Measurements from ENCODE around the gene KCNT2.
"Not testable (repeated sequence)": the region's sequence is repeated elsewhere in the genome, so short reads cannot be mapped to it uniquely, and the experiment has no call there.

Gene KCNT2

DNA sequence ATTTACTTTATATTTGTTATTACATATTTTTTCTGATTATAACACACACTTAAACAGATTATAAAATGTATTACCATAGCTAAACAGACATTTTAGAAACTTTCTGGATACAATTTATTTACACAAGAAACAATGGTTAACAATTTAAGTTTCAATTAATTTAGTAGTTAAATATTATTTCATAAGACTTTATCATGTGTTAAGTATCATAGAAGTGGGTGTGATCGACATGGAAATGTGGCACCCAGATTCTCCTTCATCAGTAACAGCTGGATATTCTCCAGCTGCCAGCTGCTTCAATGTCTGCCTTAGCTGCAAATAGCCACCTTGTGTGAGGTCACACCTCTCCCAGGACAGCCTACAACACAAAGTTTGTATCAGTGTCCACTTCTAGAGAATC is 97.8 kb downstream of the KCNT2 start:
- no peak for FAIRE-seq

DNA sequence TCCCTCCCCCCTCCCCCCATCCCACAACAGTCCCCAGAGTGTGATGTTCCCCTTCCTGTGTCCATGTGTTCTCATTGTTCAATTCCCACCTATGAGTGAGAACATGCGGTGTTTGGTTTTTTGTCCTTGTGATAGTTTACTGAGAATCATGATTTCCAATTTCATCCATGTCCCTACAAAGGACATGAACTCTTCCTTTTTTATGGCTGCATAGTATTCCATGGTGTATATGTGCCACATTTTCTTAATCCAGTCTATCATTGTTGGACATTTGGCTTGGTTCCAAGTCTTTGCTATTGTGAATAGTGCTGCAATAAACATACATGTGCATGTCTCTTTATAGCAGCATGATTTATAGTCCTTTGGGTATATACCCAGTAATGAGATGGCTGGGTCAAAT is 104.0 kb downstream of the KCNT2 start:
- not testable (repeated sequence) for FAIRE-seq

- FAIRE-seq, result no peak
These were observed 105.8 kb downstream of the KCNT2 start for GRCh38 chr1:196502437-196502836.

DNA sequence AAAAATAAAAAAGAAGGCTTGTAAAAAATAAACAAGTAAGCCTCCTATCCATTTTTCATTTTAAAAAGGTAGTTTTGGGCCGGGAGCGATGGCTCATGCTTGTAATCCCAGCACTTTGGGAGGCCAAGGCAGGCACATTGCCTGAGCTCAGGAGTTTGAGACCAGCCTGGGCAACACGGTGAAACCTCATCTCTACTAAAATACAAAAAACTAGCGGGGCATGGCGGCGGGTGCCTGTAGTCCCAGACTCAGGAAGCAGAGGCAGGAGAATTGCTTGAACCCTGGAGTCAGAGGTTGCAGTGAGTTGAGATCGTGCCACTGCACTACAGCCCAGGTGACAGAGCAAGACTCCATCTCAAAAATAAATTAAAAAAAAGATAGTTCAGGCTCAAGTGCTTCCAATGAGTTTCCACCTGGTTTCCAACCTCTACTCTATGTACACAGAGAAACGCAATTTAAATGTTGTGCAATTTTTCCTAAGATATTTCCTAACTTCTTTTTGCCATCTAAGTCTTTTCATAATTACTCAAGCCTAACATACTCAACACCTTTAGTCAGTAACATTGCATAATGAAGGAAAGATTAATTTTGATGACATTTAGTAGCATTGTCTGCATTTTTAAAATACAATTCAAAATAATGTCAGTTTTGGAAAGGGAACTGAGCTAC is 106.3 kb downstream of the KCNT2 start:
- FAIRE-seq, result no peak

DNA sequence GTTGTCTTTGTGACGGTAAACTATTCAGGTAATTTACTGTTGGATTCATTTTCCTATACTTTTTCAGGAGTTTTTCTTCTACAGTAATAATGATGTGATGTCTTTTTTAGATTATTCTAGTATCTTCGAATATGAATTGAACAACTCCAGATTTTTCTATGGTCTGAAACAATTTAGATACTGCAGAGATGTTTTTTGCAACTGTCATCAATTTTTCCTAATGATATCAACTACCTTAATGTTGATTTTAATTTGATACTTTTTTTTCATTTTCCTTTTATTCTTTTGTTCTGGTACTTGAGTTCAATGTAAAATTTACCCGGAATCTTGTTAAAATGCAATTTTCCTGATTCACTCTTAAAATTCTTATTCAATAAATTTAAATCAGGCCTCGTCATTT is 110.4 kb downstream of the KCNT2 start:
- FAIRE-seq, result no peak

- no peak for FAIRE-seq
These were observed 113.5 kb downstream of the KCNT2 start for GRCh38 chr1:196494766-196495165.

DNA sequence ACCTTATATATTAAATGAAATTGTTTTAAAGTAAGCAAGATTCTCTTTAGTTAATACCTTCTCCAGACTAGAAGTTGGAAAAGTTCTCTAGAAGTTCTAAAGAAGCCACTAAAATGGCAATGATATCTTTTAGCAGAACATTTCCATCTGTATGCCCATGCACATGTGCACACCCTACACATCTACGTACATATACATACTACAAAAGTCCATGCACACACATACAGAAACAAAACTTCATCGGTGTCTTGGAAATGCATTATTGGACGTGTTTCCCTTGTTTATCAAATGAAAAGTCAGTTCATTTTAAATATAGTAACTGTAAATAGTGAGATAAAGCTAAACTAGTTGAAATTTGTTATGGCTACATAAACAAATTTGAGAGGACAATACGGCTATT is 114.4 kb downstream of the KCNT2 start:
- no peak for FAIRE-seq

DNA sequence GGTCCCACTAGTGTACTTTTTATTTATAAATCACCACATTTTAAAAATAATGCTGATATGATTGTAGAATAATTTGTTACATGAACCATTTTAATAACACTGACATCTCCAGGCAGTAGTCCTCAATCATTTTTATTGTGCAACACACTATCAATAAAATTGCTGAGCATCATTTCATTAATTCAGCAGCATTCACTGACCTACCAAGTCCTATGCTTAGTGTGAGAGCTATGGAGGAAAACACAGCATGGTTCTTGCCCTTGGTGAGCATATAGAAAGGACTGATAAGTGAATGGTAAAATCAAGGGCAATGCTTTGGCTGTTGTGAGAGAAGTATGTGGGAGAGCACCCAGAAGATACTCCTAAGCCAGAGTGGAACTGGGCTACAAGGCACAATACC is 119.7 kb downstream of the KCNT2 start:
- no peak for FAIRE-seq

DNA sequence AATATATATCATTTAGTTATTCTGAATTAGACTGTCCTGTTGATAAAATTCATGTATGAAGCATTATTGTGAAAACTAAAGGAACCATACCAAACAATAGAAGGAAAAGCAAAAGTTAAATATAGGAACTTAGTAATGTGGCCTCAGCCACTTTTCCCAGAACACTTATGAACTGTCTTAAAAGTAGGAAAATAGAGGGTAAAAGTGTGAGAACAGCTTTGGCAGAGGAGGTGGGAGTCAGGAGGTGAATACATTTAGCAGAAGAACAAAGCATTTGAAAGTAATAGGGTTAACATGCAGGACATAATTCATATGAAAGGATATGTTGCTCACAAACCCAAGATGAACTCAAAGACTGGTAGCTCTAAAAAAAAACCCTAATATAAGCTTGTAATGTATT is 121.9 kb downstream of the KCNT2 start:
- no peak for FAIRE-seq

DNA sequence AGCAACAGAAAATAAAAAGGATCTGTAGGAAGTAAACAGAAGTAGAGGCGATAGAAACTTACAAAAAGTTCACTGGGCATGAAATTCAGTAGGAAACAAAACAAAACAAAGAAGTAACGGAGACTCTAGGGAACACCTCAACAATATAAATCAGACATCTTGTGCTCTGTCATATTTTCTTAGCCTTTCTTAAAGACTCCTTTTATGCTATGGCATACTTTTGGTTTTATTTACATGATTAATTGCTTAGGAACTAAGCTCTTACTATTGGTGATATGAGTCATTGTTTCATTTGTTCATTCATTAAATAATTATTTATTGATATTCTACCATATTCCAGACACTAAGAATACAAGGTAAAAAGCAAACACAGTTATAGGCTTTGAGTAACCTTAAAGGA is 126.6 kb downstream of the KCNT2 start:
- FAIRE-seq, result no peak

DNA sequence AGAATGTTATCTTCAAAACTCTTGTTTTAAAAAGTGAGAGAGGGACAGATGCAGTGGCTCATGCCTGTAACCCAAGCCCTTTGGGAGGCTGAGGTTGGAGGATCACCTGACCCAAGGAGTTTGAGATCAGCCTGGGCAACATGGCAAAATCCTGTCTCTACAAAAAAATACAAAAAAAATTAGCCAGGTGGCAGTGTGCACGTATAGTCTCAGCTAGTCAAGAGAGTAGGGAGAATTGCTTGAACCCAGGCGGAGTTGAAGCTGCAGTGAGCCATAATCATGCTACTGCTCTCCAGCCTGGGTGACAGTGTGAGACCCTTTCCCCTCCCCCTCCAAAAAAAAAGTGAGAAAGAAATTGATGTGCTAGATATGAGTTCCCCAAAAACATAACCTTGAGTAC is 131.0 kb downstream of the KCNT2 start:
- FAIRE-seq, result no peak

GRCh38 chr1:196467230-196467925 is 140.9 kb downstream of the KCNT2 start:
- FAIRE-seq, result peak; percentile 61

- no peak for FAIRE-seq
These were observed 141.6 kb downstream of the KCNT2 start for GRCh38 chr1:196466654-196467053.

GRCh38 chr1:196466166-196466565 is 142.1 kb downstream of the KCNT2 start:
- FAIRE-seq, result no peak

DNA sequence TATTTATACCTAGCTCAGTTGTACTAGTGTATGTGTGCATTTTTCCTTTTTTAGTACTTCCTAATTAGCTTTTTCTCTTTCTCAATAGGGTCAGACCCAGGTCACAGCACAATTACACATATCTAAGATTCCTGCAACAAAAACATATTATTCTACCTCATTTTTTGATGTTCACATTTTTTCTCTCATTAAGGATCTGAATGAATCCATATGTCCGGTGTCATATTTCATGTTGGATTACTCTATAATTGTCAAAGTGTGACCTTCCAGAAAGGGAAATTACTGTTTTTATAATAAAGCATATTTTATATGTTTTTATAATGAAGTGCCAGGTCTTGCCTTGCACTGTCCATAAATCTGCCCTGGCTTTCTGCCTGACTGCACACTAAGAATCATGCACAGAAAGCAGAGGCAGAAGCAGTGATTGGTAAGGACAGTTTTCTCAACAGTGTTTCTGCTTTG is 143.7 kb downstream of the KCNT2 start:
- no peak for FAIRE-seq

- no peak for FAIRE-seq
These were observed 146.2 kb downstream of the KCNT2 start for GRCh38 chr1:196462086-196462485.

DNA sequence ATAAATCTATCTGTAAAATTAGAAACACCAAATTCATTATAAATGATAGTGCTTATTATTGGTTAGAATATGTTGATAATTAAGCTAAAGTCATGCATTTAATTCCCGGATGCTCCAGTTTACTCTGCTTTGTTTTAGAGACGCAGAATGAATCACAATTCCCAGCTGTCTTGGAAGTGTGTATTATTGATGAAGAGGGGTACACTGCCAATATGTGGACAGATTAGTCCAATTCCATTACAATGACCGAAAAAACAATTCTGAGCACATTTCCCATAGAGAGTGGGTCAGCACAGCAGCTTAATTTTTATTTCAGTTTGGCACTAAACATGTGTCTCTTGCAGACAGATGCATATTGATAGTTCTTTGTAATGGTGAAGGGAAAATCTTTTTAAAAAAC is 146.7 kb downstream of the KCNT2 start:
- FAIRE-seq, result no peak

DNA sequence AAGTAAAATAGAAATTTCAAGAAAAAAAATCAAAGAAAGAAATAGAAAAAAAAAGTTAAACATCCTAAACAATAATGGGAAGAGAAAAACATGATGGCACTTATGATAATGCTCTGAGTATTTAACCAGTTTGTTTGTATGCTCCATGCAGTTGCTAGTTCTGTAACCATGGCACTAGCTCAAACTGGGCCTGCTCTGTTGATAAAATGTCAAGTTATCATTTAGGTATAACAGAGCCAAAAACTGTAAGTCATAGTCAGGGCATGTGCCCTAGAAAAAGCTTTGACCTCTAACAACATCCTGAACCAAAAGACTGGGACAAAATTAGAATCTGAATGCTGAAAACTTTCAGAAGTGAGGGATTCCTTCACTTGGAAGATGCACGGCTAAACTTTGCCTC is 148.9 kb downstream of the KCNT2 start:
- no peak for FAIRE-seq

- no peak for FAIRE-seq
These were observed 153.4 kb downstream of the KCNT2 start for GRCh38 chr1:196454792-196455191.

- FAIRE-seq, result no peak
These were observed 157.1 kb downstream of the KCNT2 start for GRCh38 chr1:196451103-196451502.

GRCh38 chr1:196450143-196451095 is 157.8 kb downstream of the KCNT2 start:
- no peak for FAIRE-seq

GRCh38 chr1:196449460-196449859 is 158.8 kb downstream of the KCNT2 start:
- FAIRE-seq, result no peak

DNA sequence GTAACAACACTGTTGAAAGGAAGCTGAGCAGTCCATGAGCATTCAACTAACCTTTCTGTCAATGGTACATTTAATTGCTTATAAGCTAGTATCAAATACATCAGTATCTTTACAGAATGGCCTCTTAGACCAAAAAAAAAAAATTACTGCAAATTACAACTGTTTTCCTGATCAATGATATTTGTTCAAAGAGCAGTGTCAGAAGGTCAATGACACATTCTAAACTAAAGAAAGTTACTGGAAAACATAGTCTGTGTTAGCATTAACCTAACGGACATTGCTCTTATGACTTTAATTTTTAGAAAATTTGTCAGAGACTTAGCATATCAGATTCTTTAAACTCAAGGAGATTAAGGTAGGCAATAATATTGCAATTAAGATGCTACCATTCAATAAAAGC is 162.5 kb downstream of the KCNT2 start:
- no peak for FAIRE-seq

DNA sequence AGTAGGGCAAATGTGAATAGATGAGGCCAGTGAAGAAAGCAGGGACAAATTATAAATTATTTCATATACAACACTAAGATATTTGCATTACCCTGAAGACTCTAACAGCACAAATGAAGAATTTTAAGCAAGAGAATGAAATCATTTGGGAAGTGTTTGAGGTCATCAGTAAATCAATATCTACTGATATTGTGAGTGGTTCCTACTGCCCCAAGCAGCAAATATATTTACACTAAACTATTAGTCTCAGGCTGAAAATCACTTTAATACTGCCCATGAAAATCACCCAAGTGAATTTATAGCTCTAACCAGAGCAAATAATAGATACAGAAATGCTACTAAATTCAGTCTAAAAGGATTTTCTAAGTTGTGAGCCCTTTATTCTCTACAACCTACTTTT is 163.6 kb downstream of the KCNT2 start:
- FAIRE-seq, result no peak

Data from A204.1 (cell line).